HCT116 (cell line): Measurements from ENCODE around the gene CXCL13. TPM values are rescaled to one million over a fixed set of nuclear protein-coding genes. Genes with fewer than 3 reads are reported as not detected.

Experiments
- ATAC-seq: fragments of 200-7000 bp; cut with Tn5 transposase; 2 replicates; pipeline ENCODE4 v1.9.1; 2020; ENCODE audit warnings: mild to moderate bottlenecking, moderate library complexity
- BruUV-seq: library from RNA; stranded (reverse); fragments of 400-500 nt; replicated peaks from 2 replicates; lab custom pipeline; 2021; lab: Mats Ljungman, UMichigan
- CTCF ChIA-PET: fragments of 300-600 bp; sonication (Branson Sonifier 250); formaldehyde crosslinking; loops from one replicate; lab custom pipeline; 2021; ENCODE audit warnings: antibody characterized with exemption; lab: Charles Lee
- POLR2A ChIA-PET: fragments of 300-600, 350-600 bp; sonication (Branson Sonifier 250); formaldehyde crosslinking; loops from one replicate; lab custom pipeline; 2021; ENCODE audit warnings: antibody characterized with exemption; lab: Charles Lee
- RAD21 ChIA-PET, 2 experiments: fragments of 300-600 bp; sonication (Branson Sonifier 250); formaldehyde crosslinking; loops; one replicate each; lab custom pipeline; 2023; ENCODE audit warnings: low total read pairs in 2 of 2; ENCODE audit not compliant: uncharacterized antibody in 2 of 2, unreplicated experiment in 2 of 2, low non-redundant PET in 1 of 2; lab: Charles Lee
- DNase-seq: peaks from one replicate; pipeline ENCODE4 v3.0.0-alpha.2; 2010; ENCODE audit warnings: low read depth, low spot score
- H2AFZ ChIP-seq: fragments of 200-600 bp; shearing (Covaris generic), sonication (generic); 2 replicates; pipeline ENCODE4 v1.6.1; 2017; ENCODE audit warnings: low read depth, mixed run types, mixed read lengths, antibody characterized with exemption, low read length; ENCODE audit not compliant: poor library complexity, severe bottlenecking
- H3K27ac ChIP-seq: 2 replicates; pipeline ENCODE4 v1.5.1; 2012; ENCODE audit warnings: low read depth, low read length
- H3K27me3 ChIP-seq: fragments of 200-600 bp; sonication (generic); 2 replicates; pipeline ENCODE4 v1.6.1; 2016; ENCODE audit warnings: mixed run types, low read length, mixed read lengths; ENCODE audit not compliant: insufficient read depth
- H3K36me3 ChIP-seq, 2 experiments: fragments of 200-500 bp in 1 of 2; fragments of 200-600 bp in 1 of 2; sonication (Bioruptor generic) in 1 of 2; sonication (generic) in 1 of 2; 2 replicates each; pipeline versions ENCODE4 v1.5.1 to v1.6.1; 2014 to 2016; ENCODE audit warnings: low read length in 2 of 2, inconsistent platforms in 1 of 2, mixed read lengths in 1 of 2, mixed run types in 1 of 2; ENCODE audit not compliant: insufficient read depth in 2 of 2, control insufficient read depth in 1 of 2
- H3K4me1 ChIP-seq, 2 experiments: fragments of 200-600 bp in 1 of 2; sonication (generic) in 1 of 2; 2 replicates each; pipeline versions ENCODE4 v1.5.1 to v1.6.1; 2012 to 2017; ENCODE audit warnings: low read length in 2 of 2, inconsistent platforms in 1 of 2, mild to moderate bottlenecking in 1 of 2, mixed read lengths in 1 of 2, mixed run types in 1 of 2, moderate library complexity in 1 of 2; ENCODE audit not compliant: insufficient read depth in 2 of 2, control insufficient read depth in 1 of 2
- H3K4me2 ChIP-seq: fragments of 200-600 bp; sonication (generic); 2 replicates; pipeline ENCODE4 v1.6.1; 2017; ENCODE audit warnings: mixed run types, low read length, mixed read lengths
- H3K4me3 ChIP-seq, 2 experiments: fragments of 200-600 bp in 1 of 2; sonication (generic) in 1 of 2; replicated peaks in 1 of 2; 2 replicates each; pipeline ENCODE4 v1.5.1; 2011 to 2016; ENCODE audit warnings: low read length in 2 of 2, control low read depth in 1 of 2, low read depth in 1 of 2, mild to moderate bottlenecking in 1 of 2, mixed read lengths in 1 of 2, mixed run types in 1 of 2
- H3K79me2 ChIP-seq: fragments of 200-600 bp; sonication (generic); 2 replicates; pipeline ENCODE4 v1.6.1; 2017; ENCODE audit warnings: mild to moderate bottlenecking, mixed run types, low read length, moderate library complexity, mixed read lengths; ENCODE audit not compliant: insufficient read depth
- H3K9ac ChIP-seq: fragments of 200-600 bp; sonication (generic); 2 replicates; pipeline ENCODE4 v1.6.1; 2016; ENCODE audit warnings: low read length, mixed read lengths
- H3K9me2 ChIP-seq: fragments of 200-600 bp; sonication (generic), shearing (Covaris generic); 2 replicates; pipeline ENCODE4 v1.6.1; 2017; ENCODE audit warnings: mixed run types, mild to moderate bottlenecking, moderate library complexity; ENCODE audit not compliant: insufficient read depth
- H3K9me3 ChIP-seq, 2 experiments: fragments of 200-500 bp in 1 of 2; fragments of 200-600 bp in 1 of 2; sonication (Bioruptor generic) in 1 of 2; sonication (generic) in 1 of 2; 2 replicates each; pipeline ENCODE4 v1.6.1; 2014 to 2017; ENCODE audit warnings: low read length in 2 of 2, mixed read lengths in 2 of 2, inconsistent platforms in 1 of 2, low read depth in 1 of 2, mild to moderate bottlenecking in 1 of 2, mixed run types in 1 of 2, moderate library complexity in 1 of 2; ENCODE audit not compliant: control insufficient read depth in 1 of 2, insufficient read depth in 1 of 2
- H4K20me1 ChIP-seq: fragments of 200-600 bp; sonication (generic), shearing (Covaris generic); 2 replicates; pipeline ENCODE4 v1.6.1; 2017; ENCODE audit warnings: mixed run types, mild to moderate bottlenecking, moderate library complexity; ENCODE audit not compliant: insufficient read depth
- ATF3 ChIP-seq: IDR thresholded peaks from 2 replicates; pipeline ENCODE4 v1.6.1; 2012
- CEBPB ChIP-seq: IDR thresholded peaks from 2 replicates; pipeline ENCODE4 v1.6.1; 2012; ENCODE audit warnings: low read depth
- CTCF ChIP-seq, 3 experiments: fragments of 200-600 bp in 1 of 3; sonication (generic) in 1 of 3; IDR thresholded peaks in 2 of 3; conservative IDR thresholded peaks in 1 of 3; 2 replicates each; pipeline ENCODE4 v1.5.1; 2012 to 2017; ENCODE audit warnings: low read depth in 2 of 3, low read length in 2 of 3, antibody characterized with exemption in 1 of 3, borderline replicate concordance in 1 of 3, control low read depth in 1 of 3, mild to moderate bottlenecking in 1 of 3, mixed read lengths in 1 of 3, mixed run types in 1 of 3, moderate library complexity in 1 of 3; ENCODE audit not compliant: insufficient read depth in 1 of 3
- EGR1 ChIP-seq: IDR thresholded peaks from 2 replicates; pipeline ENCODE4 v1.6.1; 2012; ENCODE audit warnings: low read depth
- ELF1 ChIP-seq: IDR thresholded peaks from 2 replicates; pipeline ENCODE4 v1.6.1; 2012; ENCODE audit warnings: low read depth, borderline replicate concordance
- EZH2 ChIP-seq: fragments of 200-600 bp; sonication (generic); IDR thresholded peaks from 2 replicates; pipeline ENCODE4 v1.6.1; 2017; ENCODE audit warnings: antibody characterized with exemption, mixed run types
- EZH2phosphoT487 ChIP-seq: fragments of 200-600 bp; IDR thresholded peaks from 2 replicates; pipeline ENCODE4 v1.6.1; 2018; ENCODE audit warnings: antibody characterized with exemption, borderline replicate concordance
- JUND ChIP-seq: IDR thresholded peaks from 2 replicates; pipeline ENCODE4 v1.6.1; 2012
- MAX ChIP-seq: IDR thresholded peaks from 2 replicates; pipeline ENCODE4 v1.6.1; 2012
- POLR2A ChIP-seq: IDR thresholded peaks from 2 replicates; pipeline ENCODE4 v1.7.0; 2011; ENCODE audit warnings: borderline replicate concordance; ENCODE audit not compliant: insufficient read depth, insufficient read length; ENCODE audit errors: extremely low read depth
- SIN3A ChIP-seq: IDR thresholded peaks from 2 replicates; pipeline ENCODE4 v1.6.1; 2012; ENCODE audit warnings: low read depth
- SP1 ChIP-seq: IDR thresholded peaks from 2 replicates; pipeline ENCODE4 v1.6.1; 2012; ENCODE audit warnings: low read depth
- SRF ChIP-seq: IDR thresholded peaks from 2 replicates; pipeline ENCODE4 v1.6.1; 2012; ENCODE audit warnings: low read depth
- TCF7L2 ChIP-seq: IDR thresholded peaks from 2 replicates; pipeline ENCODE4 v1.7.0; 2011; ENCODE audit warnings: borderline replicate concordance, inconsistent platforms; ENCODE audit not compliant: insufficient read depth, insufficient read length; ENCODE audit errors: extremely low read depth
- ZBTB33 ChIP-seq: IDR thresholded peaks from 2 replicates; pipeline ENCODE4 v1.6.1; 2011; ENCODE audit warnings: mild to moderate bottlenecking, low read length, moderate library complexity; ENCODE audit not compliant: insufficient replicate concordance; ENCODE audit errors: extremely low read depth
- ZFX ChIP-seq: fragments of 450-650 bp; IDR thresholded peaks from 2 replicates; pipeline ENCODE4 v1.6.1; 2017
- intact Hi-C: fragments of 100-400 bp; cut with micrococcal nuclease; formaldehyde crosslinking; loops from 2 replicates; pipeline ENCODE4 v1.10.0; 2022
- total RNA-seq: library from RNA; stranded (reverse); gene quantifications from one replicate; pipeline ENCODE4 v1.2.1, GENCODE V29; 2021; ENCODE audit not compliant: unreplicated experiment

The CXCL13 gene
- total RNA-seq, 1 experiment from 2014 or later = not detected

- DNase-seq = no peak
- H3K4me2 ChIP-seq = no peak overlapping the region
- no peaks in the 10 kb centered on the region for H4K20me1 ChIP-seq
- no peaks in the 10 kb centered on the region for H3K79me2 ChIP-seq
- no peak overlapping the region for H3K9ac ChIP-seq
- H3K4me1 ChIP-seq = peaks cover 12 to 13% of the 10 kb centered on the region in 2 experiments
- ChIA-PET CTCF (interaction anchor here (1.8 kb wide), 1 partner anchor 25 kb away, joined by 5 read pairs; no protein-coding TSS in a partner anchor), RAD21 (no interaction called here), POLR2A (no interaction called here)
- no peak overlapping the region for H3K27ac ChIP-seq
- TF ChIP-seq ZBTB33 (no peak), ELF1 (no peak), CTCF (IDR thresholded peaks at IDR 0.05 in 2 of 3, conservative IDR thresholded peaks at IDR 0.05 in 1 of 3; ENCODE audit: borderline replicate concordance in 1 of 3, insufficient read depth in 1 of 3, low read depth in 2 of 3, low read length in 2 of 3) (no peak), TCF7L2 (no peak), SP1 (no peak), SIN3A (no peak), ZFX (no peak), CEBPB (no peak), EGR1 (no peak), EZH2phosphoT487 (no peak), EZH2 (no peak), POLR2A (no peak), ATF3 (no peak), SRF (no peak), MAX (no peak), JUND (no peak)
- no peak for ATAC-seq
- BruUV-seq = no TSS peak
- no peaks in the 10 kb centered on the region for H3K9me2 ChIP-seq
- H3K36me3 ChIP-seq = no peaks in the 10 kb centered on the region
- no peak overlapping the region for H3K4me3 ChIP-seq
- no peaks in the 10 kb centered on the region for H3K27me3 ChIP-seq
- no peaks in the 10 kb centered on the region for H3K9me3 ChIP-seq
- intact Hi-C loops = no loop called here
- no peak overlapping the region for H2AFZ ChIP-seq
These were observed 29.3 kb upstream of the CXCL13 start for GRCh38 chr4:77576351-77576750.
